H1 (cell line): Measurements from ENCODE around the gene FAM193A. TPM values are rescaled to one million over a fixed set of nuclear protein-coding genes. Genes with fewer than 3 reads are reported as not detected.

Experiments used
- CTCF ChIA-PET: fragments of 300-600 bp; sonication (Branson Sonifier 250); formaldehyde crosslinking; loops from one replicate; lab custom pipeline; 2021; ENCODE audit not compliant: partially characterized antibody; lab: Charles Lee
- POLR2A ChIA-PET: fragments of 300-600 bp; sonication (Branson Sonifier 250); formaldehyde crosslinking; loops from one replicate; lab custom pipeline; 2021; ENCODE audit warnings: inconsistent platforms; ENCODE audit not compliant: partially characterized antibody; lab: Charles Lee
- DNase-seq, 2 experiments: peaks; one replicate each; pipeline versions ENCODE4 v3.0.0 to v3.0.0-alpha.2; 2010 to 2022; ENCODE audit warnings: low spot score in 2 of 2, low read depth in 1 of 2, mixed read lengths in 1 of 2
- FAIRE-seq: peaks from 2 replicates; lab custom pipeline; 2011; peaks lifted over from hg19 to GRCh38; lab: Jason Lieb, UNC
- H2AFZ ChIP-seq: 2 replicates; pipeline ENCODE4 v1.8.1; 2012; ENCODE audit warnings: low read length, inconsistent platforms
- H2AK5ac ChIP-seq: 2 replicates; pipeline ENCODE4 v1.6.1; 2013; ENCODE audit warnings: low read depth, low read length
- H2BK120ac ChIP-seq: replicated peaks from 2 replicates; pipeline ENCODE3; 2013; ENCODE audit warnings: low read depth, low read length, inconsistent platforms
- H2BK12ac ChIP-seq: 2 replicates; pipeline ENCODE4 v1.6.1; 2013; ENCODE audit warnings: low read depth, low read length
- H2BK15ac ChIP-seq: 2 replicates; pipeline ENCODE4 v1.6.1; 2013; ENCODE audit warnings: low read length
- H2BK20ac ChIP-seq: 2 replicates; pipeline ENCODE4 v1.6.1; 2013; ENCODE audit warnings: low read length
- H2BK5ac ChIP-seq: 2 replicates; pipeline ENCODE4 v1.6.1; 2013; ENCODE audit warnings: low read depth, low read length
- H3K14ac ChIP-seq: 2 replicates; pipeline ENCODE4 v1.6.1; 2013; ENCODE audit warnings: inconsistent platforms; ENCODE audit not compliant: insufficient read length
- H3K18ac ChIP-seq: 2 replicates; pipeline ENCODE4 v1.6.1; 2013; ENCODE audit warnings: low read length; ENCODE audit errors: extremely low read depth
- H3K23ac ChIP-seq: 2 replicates; pipeline ENCODE4 v1.6.1; 2013; ENCODE audit warnings: inconsistent platforms; ENCODE audit not compliant: insufficient read length
- H3K23me2 ChIP-seq: 2 replicates; pipeline ENCODE4 v1.6.1; 2013; ENCODE audit warnings: low read depth, low read length
- H3K27ac ChIP-seq: 2 replicates; pipeline ENCODE4 v1.6.1; 2011; ENCODE audit warnings: low read depth, low read length, inconsistent platforms
- H3K27me3 ChIP-seq, 4 experiments: replicated peaks in 1 of 4; 1 replicate in 1 of 4; 2 replicates in 3 of 4; pipeline versions ENCODE4 v1.6.1 to v1.8.1; 2011 to 2013; ENCODE audit warnings: low read length in 3 of 4, mild to moderate bottlenecking in 3 of 4, inconsistent platforms in 2 of 4, mixed read lengths in 2 of 4, moderate library complexity in 1 of 4; ENCODE audit not compliant: control insufficient read depth in 3 of 4, insufficient read depth in 3 of 4; ENCODE audit errors: extremely low read depth in 1 of 4
- H3K36me3 ChIP-seq, 4 experiments: 2 replicates each; pipeline versions ENCODE4 v1.6.1 to v1.8.1; 2011 to 2013; ENCODE audit warnings: mild to moderate bottlenecking in 4 of 4, low read length in 3 of 4, moderate library complexity in 2 of 4, control low read depth in 1 of 4, inconsistent platforms in 1 of 4; ENCODE audit not compliant: insufficient read depth in 4 of 4, control insufficient read depth in 2 of 4
- H3K4ac ChIP-seq: replicated peaks from 2 replicates; pipeline ENCODE3; 2013; ENCODE audit warnings: low read length, low read depth, mixed read lengths, inconsistent platforms; ENCODE audit not compliant: insufficient read length
- H3K4me1 ChIP-seq, 4 experiments: replicated peaks in 1 of 4; 1 replicate in 1 of 4; 2 replicates in 3 of 4; pipeline versions ENCODE4 v1.6.1 to v1.8.1; 2011 to 2013; ENCODE audit warnings: low read length in 3 of 4, inconsistent platforms in 2 of 4, mixed read lengths in 1 of 4; ENCODE audit not compliant: insufficient read depth in 4 of 4, control insufficient read depth in 3 of 4
- H3K4me2 ChIP-seq, 2 experiments: 2 replicates each; pipeline versions ENCODE4 v1.6.1 to v1.8.1; 2011 to 2013; ENCODE audit warnings: low read depth in 2 of 2, low read length in 2 of 2, control low read depth in 1 of 2, inconsistent platforms in 1 of 2, mild to moderate bottlenecking in 1 of 2; ENCODE audit not compliant: insufficient read depth in 1 of 2
- H3K4me3 ChIP-seq, 4 experiments: fragments of 200-600, 300-600 bp in 1 of 4; sonication (generic), shearing (Covaris generic), sonication (Bioruptor Twin) in 1 of 4; 2 replicates each; pipeline versions ENCODE4 v1.5.1 to v1.8.1; 2011 to 2016; ENCODE audit warnings: low read length in 4 of 4, low read depth in 3 of 4, control low read depth in 2 of 4, inconsistent platforms in 2 of 4, mild to moderate bottlenecking in 2 of 4, mixed read lengths in 1 of 4, moderate library complexity in 1 of 4; ENCODE audit not compliant: insufficient read depth in 2 of 4; ENCODE audit errors: extremely low read depth in 1 of 4
- H3K56ac ChIP-seq: replicated peaks from 2 replicates; pipeline ENCODE3; 2013; ENCODE audit warnings: low read depth, mild to moderate bottlenecking, mixed read lengths, low read length, inconsistent platforms; ENCODE audit not compliant: insufficient read length
- H3K79me1 ChIP-seq: 2 replicates; pipeline ENCODE4 v1.6.1; 2013; ENCODE audit warnings: low read depth, low read length, control low read depth
- H3K79me2 ChIP-seq, 2 experiments: 2 replicates each; pipeline versions ENCODE4 v1.6.1 to v1.8.1; 2012 to 2013; ENCODE audit warnings: low read length in 2 of 2, mild to moderate bottlenecking in 2 of 2, inconsistent platforms in 1 of 2; ENCODE audit not compliant: insufficient read depth in 2 of 2, control insufficient read depth in 1 of 2
- H3K9ac ChIP-seq, 4 experiments: replicated peaks in 1 of 4; 1 replicate in 1 of 4; 2 replicates in 3 of 4; pipeline versions ENCODE4 v1.6.1 to v1.8.1; 2011 to 2013; ENCODE audit warnings: low read depth in 3 of 4, low read length in 3 of 4, control low read depth in 2 of 4, mild to moderate bottlenecking in 2 of 4, moderate library complexity in 2 of 4, inconsistent platforms in 1 of 4; ENCODE audit errors: extremely low read depth in 1 of 4
- H3K9me3 ChIP-seq, 2 experiments: 2 replicates each; pipeline versions ENCODE4 v1.6.1 to v1.8.1; 2012 to 2013; ENCODE audit warnings: mild to moderate bottlenecking in 2 of 2, moderate library complexity in 2 of 2, control low read depth in 1 of 2, inconsistent platforms in 1 of 2, low read depth in 1 of 2, low read length in 1 of 2, mixed read lengths in 1 of 2; ENCODE audit not compliant: insufficient read depth in 2 of 2
- H4K20me1 ChIP-seq, 2 experiments: replicated peaks in 1 of 2; 2 replicates each; pipeline versions ENCODE3 to v1.8.1; 2011 to 2013; ENCODE audit warnings: inconsistent platforms in 2 of 2, low read length in 2 of 2, mild to moderate bottlenecking in 1 of 2; ENCODE audit not compliant: insufficient read depth in 2 of 2, control insufficient read depth in 1 of 2
- H4K5ac ChIP-seq: 2 replicates; pipeline ENCODE4 v1.6.1; 2013; ENCODE audit warnings: low read length, low read depth, mixed read lengths, inconsistent platforms; ENCODE audit not compliant: insufficient read length
- H4K8ac ChIP-seq: 2 replicates; pipeline ENCODE4 v1.8.0; 2013; ENCODE audit warnings: mild to moderate bottlenecking, moderate library complexity, low read length, inconsistent platforms; ENCODE audit not compliant: insufficient read depth; ENCODE audit errors: extremely low read depth
- H4K91ac ChIP-seq: replicated peaks from 2 replicates; pipeline ENCODE3; 2013; ENCODE audit warnings: low read length, mixed read lengths, inconsistent platforms; ENCODE audit not compliant: insufficient read length
- CBX8 ChIP-seq: fragments of 300-800, 300-1000 bp; sonication (generic); IDR thresholded peaks from 2 replicates; pipeline ENCODE4 v1.7.1; 2016; ENCODE audit warnings: low read depth, low read length, borderline replicate concordance
- CTCF ChIP-seq, 3 experiments: IDR thresholded peaks; 1 replicate in 2 of 3; 2 replicates in 1 of 3; pipeline versions ENCODE4 v1.5.1 to v1.6.1; 2011; ENCODE audit warnings: low read length in 3 of 3, mild to moderate bottlenecking in 3 of 3, inconsistent platforms in 2 of 3, low read depth in 1 of 3, moderate library complexity in 1 of 3; ENCODE audit not compliant: insufficient read depth in 1 of 3; ENCODE audit errors: control extremely low read depth in 1 of 3
- RAD21 ChIP-seq, 2 experiments: IDR thresholded peaks in 1 of 2; conservative IDR thresholded peaks in 1 of 2; 2 replicates each; pipeline ENCODE4 v1.6.1; 2011; ENCODE audit warnings: low read depth in 2 of 2, low read length in 2 of 2, improper control_type of control experiment in 1 of 2, inconsistent platforms in 1 of 2, mild to moderate bottlenecking in 1 of 2, moderate library complexity in 1 of 2
- RBBP5 ChIP-seq: IDR thresholded peaks from 2 replicates; pipeline ENCODE4 v1.7.1; 2012; ENCODE audit warnings: low read depth, mild to moderate bottlenecking, inconsistent platforms, low read length, moderate library complexity, borderline replicate concordance
- TCF12 ChIP-seq: IDR thresholded peaks from 2 replicates; pipeline ENCODE4 v1.6.1; 2011; ENCODE audit warnings: low read depth, mild to moderate bottlenecking, low read length
- WGBS, 2 experiments: shearing (Covaris generic) in 1 of 2; methylation state at CpG; one replicate each; pipeline versions ENCODE4 v1.1.6 to v1.1.7; 2013 to 2015; ENCODE audit warnings: low lambda C conversion rate in 2 of 2, mixed read lengths in 2 of 2, inconsistent platforms in 1 of 2, low coverage in 1 of 2, missing lambda C conversion rate in 1 of 2; ENCODE audit not compliant: insufficient replicate concordance in 2 of 2, insufficient coverage in 1 of 2, insufficient read length in 1 of 2; ENCODE audit errors: extremely low coverage in 1 of 2, missing lambda C conversion rate in 1 of 2; 5-methylcytosine and 5-hydroxymethylcytosine counted together
- polyA plus RNA-seq, 7 experiments: library from polyadenylated mRNA; depleted of rRNA in 3 of 7; stranded (reverse) in 5 of 7; unstranded in 2 of 7; fragments of >200 nt in 5 of 7; fragments of 200-250 nt in 2 of 7; gene quantifications; 1 replicate in 5 of 7; 2 replicates in 1 of 7; 4 replicates in 1 of 7; pipeline versions ENCODE4 v1.2.1 to v1.2.3, GENCODE V29; 2011 to 2013; ENCODE audit warnings: missing spikeins in 2 of 7, mixed read lengths in 2 of 7
- total RNA-seq: library from RNA; stranded (reverse); fragmentation: NEBNext Ultra II Directional; extraction: Animal tissue kit (Norgen Biotek cat#: 25700); gene quantifications from 2 replicates; pipeline ENCODE4 v1.2.1, GENCODE V29; 2021

The FAM193A gene
- total and polyA plus RNA-seq, 2 of the 8 experiments (the other 6 are each of a cell fraction or from before 2014, with no cell fraction given), result 8.7 to 26.2 TPM

- Histone ChIP-seq H3K79me1 (no peaks in the 10 kb centered on the region), H3K9ac (no peak overlapping the region), H3K4me2 (no peak overlapping the region), H2BK120ac (no peak overlapping the region), H2BK5ac (no peak overlapping the region), H4K91ac (no peak overlapping the region), H2AFZ (no peak overlapping the region), H4K20me1 (peaks cover 0 to 5% of the 10 kb centered on the region in 2 experiments), H3K27me3 (no peaks in the 10 kb centered on the region), H3K79me2 (no peaks in the 10 kb centered on the region), H3K36me3 (peaks cover 2 to 17% (median 6%) of the 10 kb centered on the region in 4 experiments; a peak in 6 of 8 replicates), H4K5ac (no peak overlapping the region), H2BK15ac (no peak overlapping the region), H4K8ac (no peak overlapping the region), H2BK20ac (no peak overlapping the region), H3K4ac (no peak overlapping the region), H3K27ac (no peak overlapping the region), H3K9me3 (no peaks in the 10 kb centered on the region), H3K14ac (no peak overlapping the region), H3K18ac (no peak overlapping the region), H3K4me1 (no peaks in the 10 kb centered on the region), H3K23me2 (no peaks in the 10 kb centered on the region), H3K23ac (no peak overlapping the region), H2AK5ac (no peak overlapping the region), H3K4me3 (no peak overlapping the region), H3K56ac (no peak overlapping the region), H2BK12ac (no peak overlapping the region)
- 79% methylated on average over 9 of the region's 9 CpGs; no CpG with 5 or more reads in 1 of the 2 experiments for WGBS, 2 experiments
- no peak for DNase-seq
- CTCF ChIA-PET, result interaction anchor here (0.8 to 1.0 kb wide), 3 partner anchors 9 to 113 kb away, joined by 4 to 6 read pairs (median 4); no protein-coding TSS in a partner anchor
- POLR2A ChIA-PET, result no interaction called here
- TF ChIP-seq RBBP5 (no peak), RAD21 (IDR thresholded peaks at IDR 0.05 in 1 of 2, conservative IDR thresholded peaks at IDR 0.05 in 1 of 2; ENCODE audit: low read depth in 2 of 2, low read length in 2 of 2) (peak in 1 of 2 experiments; percentile 32; a peak in 1 of 4 replicates), CBX8 (no peak), CTCF (IDR thresholded peaks at IDR 0.05; ENCODE audit: control extremely low read depth in 1 of 3, insufficient read depth in 1 of 3, low read depth in 1 of 3, low read length in 3 of 3) (peak; percentile 29 to 35 (median 33)), TCF12 (no peak)
- FAIRE-seq, result no peak
Measured at GRCh38 chr4:2712261-2712842, 175.9 kb downstream of the FAM193A start.
